Measurements from ENCODE around the gene SCNN1G.
"Not testable (repeated sequence)": the region's sequence is repeated elsewhere in the genome, so short reads cannot be mapped to it uniquely, and the experiment has no call there.

Gene SCNN1G, protein sequence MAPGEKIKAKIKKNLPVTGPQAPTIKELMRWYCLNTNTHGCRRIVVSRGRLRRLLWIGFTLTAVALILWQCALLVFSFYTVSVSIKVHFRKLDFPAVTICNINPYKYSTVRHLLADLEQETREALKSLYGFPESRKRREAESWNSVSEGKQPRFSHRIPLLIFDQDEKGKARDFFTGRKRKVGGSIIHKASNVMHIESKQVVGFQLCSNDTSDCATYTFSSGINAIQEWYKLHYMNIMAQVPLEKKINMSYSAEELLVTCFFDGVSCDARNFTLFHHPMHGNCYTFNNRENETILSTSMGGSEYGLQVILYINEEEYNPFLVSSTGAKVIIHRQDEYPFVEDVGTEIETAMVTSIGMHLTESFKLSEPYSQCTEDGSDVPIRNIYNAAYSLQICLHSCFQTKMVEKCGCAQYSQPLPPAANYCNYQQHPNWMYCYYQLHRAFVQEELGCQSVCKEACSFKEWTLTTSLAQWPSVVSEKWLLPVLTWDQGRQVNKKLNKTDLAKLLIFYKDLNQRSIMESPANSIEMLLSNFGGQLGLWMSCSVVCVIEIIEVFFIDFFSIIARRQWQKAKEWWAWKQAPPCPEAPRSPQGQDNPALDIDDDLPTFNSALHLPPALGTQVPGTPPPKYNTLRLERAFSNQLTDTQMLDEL

DNA sequence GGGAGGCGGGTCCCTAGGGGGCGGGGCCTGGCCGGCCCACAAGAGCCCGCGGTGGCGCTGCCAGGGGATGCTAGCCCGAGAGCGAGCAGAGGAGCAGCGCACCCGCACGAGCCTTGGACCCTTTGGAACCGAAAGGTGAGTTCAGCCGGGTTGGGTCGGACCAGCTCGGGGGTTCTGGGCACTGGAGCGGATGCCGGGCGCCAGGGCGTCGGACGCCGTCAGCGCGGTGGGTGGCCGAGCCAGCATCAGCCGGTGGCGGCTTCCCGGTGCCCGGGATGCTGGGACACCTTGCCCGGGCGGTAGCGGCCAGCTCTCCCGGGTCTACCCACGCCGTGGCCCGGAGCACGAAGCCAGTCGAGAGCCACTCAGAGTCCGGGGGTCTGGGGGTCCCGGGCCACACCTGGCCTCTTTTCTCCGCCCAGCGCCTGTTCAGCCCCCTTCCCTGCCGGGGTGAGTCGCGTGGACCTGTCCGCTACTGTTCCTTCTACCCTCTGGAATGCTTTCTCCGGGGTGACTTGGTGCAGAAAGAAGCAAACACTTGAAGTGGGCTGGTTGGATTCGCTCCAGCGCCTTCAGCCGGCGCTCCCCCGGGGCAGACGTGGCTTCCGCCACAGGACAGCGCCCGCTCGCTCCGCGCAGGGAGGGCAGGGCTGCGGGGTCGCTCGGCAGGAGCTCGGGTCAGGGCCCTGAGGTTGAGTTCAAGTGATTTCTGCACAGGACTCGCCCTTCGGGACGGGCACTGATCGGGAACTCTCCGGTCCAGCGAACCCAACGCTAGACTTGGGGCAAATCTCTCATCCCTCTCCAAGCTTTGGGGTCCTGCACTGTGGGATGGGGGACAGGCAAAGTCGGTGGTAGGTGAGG lies at the start of gene SCNN1G:
Gene SCNN1G, plus strand, starts transcription at position 67 of the 864 bp plus-strand sequence. CDS start 3,527 bp downstream, outside the sequence.
- no peak for DNase-seq

GRCh38 chr16:23132775-23133463 lies 49.6 kb upstream of the SCNN1G start:
- no peak for DNase-seq

- DNase-seq, result no peak
These were observed 48.3 kb upstream of the SCNN1G start for GRCh38 chr16:23134274-23134673.

GRCh38 chr16:23137256-23137655 lies 45.3 kb upstream of the SCNN1G start:
- no peak for DNase-seq

DNA sequence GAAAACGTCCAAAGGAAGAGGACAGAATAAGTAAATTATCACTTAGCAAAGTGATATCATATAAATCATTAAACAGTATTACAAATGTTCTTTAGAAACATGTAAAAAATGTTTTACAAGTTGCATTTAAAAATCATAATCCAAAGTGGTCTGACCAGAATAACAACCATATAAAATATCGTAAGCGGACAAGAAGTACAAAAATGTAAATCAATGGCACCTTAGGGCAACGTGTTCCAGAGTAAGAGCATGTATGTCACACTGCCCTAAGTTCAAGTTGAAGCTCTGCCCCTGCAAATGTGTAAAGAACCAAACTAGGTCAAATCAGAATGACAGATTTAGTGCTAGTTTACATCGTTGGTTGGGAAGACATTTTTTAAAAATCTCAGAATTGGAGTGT lies 44.7 kb upstream of the SCNN1G start:
- no peak for DNase-seq

- DNase-seq, result no peak
These were observed 42.4 kb upstream of the SCNN1G start for GRCh38 chr16:23140107-23140506.

DNA sequence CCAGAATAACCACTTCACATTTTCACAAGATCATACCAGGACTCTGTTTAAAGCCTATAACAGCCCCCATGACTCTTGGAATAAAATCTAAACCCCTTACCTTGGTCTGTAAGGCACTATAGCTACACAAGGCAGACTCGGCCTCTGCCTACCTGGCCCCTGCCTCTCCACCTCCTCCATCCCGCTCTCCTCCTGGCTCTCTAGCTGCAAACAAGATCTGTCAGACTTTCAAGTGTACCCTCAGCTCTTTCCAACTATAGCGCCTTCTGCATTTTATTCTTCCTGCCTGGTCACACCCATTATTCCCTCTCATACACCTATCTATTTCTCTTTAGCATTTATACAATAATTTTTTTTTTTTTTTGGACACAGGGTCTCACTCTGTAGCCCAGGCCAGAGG lies 41.5 kb upstream of the SCNN1G start:
- no peak for DNase-seq

- DNase-seq, result no peak
These were observed 41.0 kb upstream of the SCNN1G start for GRCh38 chr16:23141500-23141899.

DNA sequence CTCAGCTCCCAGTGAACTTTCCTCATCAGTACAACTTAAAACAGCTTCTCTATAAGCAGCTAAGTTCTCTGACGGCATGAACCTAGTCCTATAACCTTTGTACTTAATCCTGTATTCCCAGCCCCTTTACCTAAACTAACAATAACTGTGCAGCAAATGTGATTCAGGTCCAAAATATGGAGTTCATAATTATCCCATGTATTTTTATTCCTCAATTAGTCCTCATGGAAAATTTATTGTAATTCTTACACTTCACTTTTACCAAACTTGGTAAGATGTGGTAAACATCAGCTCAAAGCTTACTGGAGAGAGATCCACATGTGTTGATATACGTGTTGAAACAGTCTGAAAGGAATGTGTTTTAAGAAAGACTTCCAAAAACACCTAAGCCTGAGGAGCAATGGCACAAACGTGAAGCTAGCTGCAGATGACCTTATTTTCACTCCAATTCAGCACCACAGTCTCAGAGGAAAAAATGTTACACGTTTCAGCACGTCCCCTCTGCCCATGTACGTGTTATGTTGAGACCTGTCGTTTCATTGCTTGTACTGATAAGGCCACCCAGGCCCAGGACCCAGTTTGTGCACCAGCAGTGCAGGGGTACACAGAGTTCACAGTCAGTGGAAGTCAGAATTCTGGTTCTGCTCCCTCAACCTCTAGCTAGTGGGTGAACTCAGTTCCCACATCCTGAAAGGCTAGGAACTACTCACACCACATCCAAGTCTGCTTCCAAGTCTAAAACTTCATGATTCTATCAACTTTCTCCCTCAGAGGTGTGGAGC lies 40.4 kb upstream of the SCNN1G start:
- DNase-seq, result no peak

DNA sequence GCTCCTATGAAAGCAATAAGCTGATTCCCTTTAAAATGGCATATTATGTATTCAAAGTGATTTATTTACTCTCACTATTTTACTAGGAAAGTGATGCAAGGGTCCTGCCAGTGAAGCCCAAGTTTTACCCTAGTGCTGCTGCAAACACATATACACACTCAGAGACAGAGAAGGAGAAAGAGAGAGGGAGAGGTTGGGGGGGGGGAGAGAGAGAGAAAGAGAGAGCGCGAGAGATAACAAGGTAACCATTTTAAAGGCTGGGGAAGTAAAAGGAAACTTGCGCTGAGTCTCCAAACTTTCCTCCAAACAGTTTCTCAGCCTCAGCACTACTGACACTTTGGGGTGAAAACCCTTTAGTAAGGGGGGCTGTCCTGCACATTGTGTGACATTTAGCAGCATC lies 39.2 kb upstream of the SCNN1G start:
- DNase-seq, result no peak

DNA sequence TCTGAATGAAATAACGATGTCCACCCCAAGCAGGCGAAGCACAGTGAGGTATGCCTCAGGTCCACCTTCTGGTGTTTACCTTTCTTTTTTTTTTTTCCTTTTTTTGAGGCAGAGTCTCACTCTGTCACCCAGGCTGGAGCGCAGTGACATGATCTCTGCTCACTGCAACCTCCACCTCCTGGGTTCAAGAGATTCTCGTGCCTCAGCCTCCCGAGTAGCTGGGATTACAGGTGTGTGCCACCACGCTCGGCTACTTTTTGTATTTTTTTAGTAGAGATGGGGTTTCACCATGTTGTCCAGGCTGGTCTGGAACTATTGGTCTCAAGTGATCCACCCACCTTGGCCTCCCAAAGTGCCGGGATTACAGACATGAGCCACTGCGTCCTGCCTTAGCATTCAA lies 38.2 kb upstream of the SCNN1G start:
- not testable (repeated sequence) for DNase-seq

GRCh38 chr16:23145186-23145585 lies 37.4 kb upstream of the SCNN1G start:
- no peak for DNase-seq

DNA sequence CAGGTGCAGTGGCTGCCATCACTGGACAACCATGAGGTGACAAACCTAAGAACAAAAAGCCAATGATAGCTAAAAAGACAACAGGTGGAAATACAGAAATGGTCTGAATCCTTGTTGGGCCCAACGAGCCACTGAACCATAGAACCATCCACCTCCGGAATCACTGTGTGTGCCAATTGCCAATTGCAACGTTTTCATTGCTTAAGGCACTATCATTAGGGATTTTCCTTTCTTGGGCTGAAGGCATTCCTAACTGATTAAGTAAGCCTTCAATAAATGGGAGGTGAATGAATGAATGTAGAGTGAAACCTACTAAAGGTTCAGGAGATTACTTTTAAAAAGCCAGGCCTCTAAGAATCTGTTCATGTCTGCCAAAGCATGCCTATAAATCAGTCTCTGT lies 36.9 kb upstream of the SCNN1G start:
- DNase-seq, result no peak

- DNase-seq, result no peak
These were observed 35.5 kb upstream of the SCNN1G start for GRCh38 chr16:23146877-23147601.

- no peak for DNase-seq
These were observed 34.9 kb upstream of the SCNN1G start for GRCh38 chr16:23147666-23148065.

DNA sequence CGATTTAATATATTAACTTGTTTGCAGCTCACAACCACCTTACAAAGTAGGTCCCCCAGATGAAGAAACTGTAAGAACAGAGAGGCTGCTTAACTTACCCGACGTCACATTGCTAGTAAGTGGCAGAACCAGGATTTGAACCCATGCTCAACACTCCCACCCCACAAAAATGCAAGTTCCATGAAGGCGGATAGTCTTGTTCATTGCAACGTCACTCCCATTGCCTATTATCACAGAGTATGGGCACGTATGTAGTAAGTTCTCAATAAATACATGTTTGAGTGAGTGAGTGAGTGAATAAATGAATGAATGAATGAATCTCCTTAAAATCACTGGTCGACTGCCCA lies 34.4 kb upstream of the SCNN1G start:
- no peak for DNase-seq

DNA sequence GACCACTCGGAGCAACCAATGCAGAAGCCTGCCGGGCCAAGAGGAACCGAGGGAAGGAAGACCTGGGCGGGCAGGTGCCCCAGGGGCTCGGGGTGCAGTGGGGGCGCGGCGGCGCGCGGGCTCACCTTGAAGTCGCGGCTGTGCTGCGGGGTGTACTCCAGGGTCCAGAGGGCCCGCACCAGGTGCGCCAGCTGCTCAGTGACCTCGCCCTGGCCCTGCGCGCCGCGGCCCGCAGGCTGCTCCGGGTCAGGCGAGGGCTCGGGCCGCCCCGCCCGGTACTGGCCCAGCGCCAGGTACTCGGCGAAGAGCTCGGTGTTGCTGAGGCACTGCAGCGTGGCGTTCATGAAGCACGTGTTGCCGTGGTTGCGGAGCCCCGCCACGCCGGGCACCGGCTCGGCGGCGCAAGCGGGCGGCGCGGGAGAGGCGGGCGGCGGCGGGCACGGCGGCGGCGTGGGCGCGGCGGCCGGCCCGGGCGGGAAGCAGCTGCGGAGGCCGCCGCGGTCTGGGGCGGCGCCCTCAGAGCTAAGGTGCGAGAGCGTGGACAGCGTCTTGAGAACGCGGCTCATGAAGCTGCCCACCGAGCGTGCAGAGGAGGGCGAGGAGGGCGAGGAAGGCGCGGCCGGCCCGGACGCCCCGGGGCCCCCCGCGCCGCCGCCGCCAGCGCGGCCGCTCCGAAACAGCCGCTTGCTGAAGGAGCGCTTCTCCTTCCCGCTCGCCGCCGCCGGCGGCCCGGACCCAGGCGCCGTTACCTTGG lies 33.9 kb upstream of the SCNN1G start:
- no peak for DNase-seq

GRCh38 chr16:23149267-23149992 lies 33.1 kb upstream of the SCNN1G start, which contains the start of gene USP31:
Gene USP31 (minus strand): TSS chr16:23149452. CDS start chr16:23149270, 182 bp downstream.
- DNase-seq, result peak; percentile 88

DNA sequence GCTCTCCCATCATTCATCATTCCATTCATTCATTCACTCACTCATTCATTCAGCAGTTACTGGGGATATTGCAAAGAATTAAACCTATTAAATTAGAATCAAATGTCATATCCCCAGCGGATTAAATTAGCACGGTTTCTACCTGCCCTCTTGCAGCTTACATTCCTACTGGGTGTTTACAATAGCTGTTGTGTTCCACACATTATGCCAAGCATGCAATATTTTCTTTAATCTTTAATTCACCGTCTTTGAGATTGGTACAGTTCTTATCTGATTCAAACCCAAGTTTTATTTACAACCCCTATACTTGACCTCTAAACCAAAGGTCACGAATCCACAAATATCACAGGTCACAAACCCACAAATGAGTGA lies 32.6 kb upstream of the SCNN1G start:
- DNase-seq, result no peak
